Smooth muscle cell (in vitro differentiated cells): ENCODE results near the gene CLDN12. TPM values are rescaled to one million over a fixed set of nuclear protein-coding genes. Genes with fewer than 3 reads are reported as not detected.

ENCODE experiments used
- DNase-seq: peaks from one replicate; lab custom pipeline; 2025; ENCODE audit not compliant: unreplicated experiment; lab: John Stamatoyannopoulos, UW
- H2AFZ ChIP-seq: fragments of 200-600 bp; sonication (generic); 2 replicates; pipeline ENCODE4 v1.6.0; 2016; ENCODE audit warnings: antibody characterized with exemption, low read depth, mild to moderate bottlenecking
- H3F3A ChIP-seq: fragments of 200-600 bp; sonication (generic); 2 replicates; pipeline ENCODE4 v1.6.0; 2017; ENCODE audit warnings: antibody characterized with exemption, low read depth
- H3K27ac ChIP-seq: fragments of 200-600 bp; sonication (generic); 2 replicates; pipeline ENCODE4 v1.5.1; 2016; ENCODE audit warnings: low read depth, mild to moderate bottlenecking
- H3K27me3 ChIP-seq: fragments of 200-600 bp; sonication (generic); 2 replicates; pipeline ENCODE4 v1.6.1; 2016; ENCODE audit warnings: low read depth, mild to moderate bottlenecking
- H3K36me3 ChIP-seq: fragments of 200-600 bp; sonication (generic); 2 replicates; pipeline ENCODE4 v1.5.1; 2016; ENCODE audit warnings: low read depth
- H3K4me1 ChIP-seq: fragments of 200-600 bp; sonication (generic); 2 replicates; pipeline ENCODE4 v1.5.1; 2016; ENCODE audit warnings: low read depth
- H3K4me2 ChIP-seq: fragments of 200-600 bp; sonication (generic); 2 replicates; pipeline ENCODE4 v1.6.0; 2016; ENCODE audit warnings: mild to moderate bottlenecking
- H3K4me3 ChIP-seq: fragments of 200-600 bp; sonication (generic); 2 replicates; pipeline ENCODE4 v1.5.1; 2016; ENCODE audit warnings: mild to moderate bottlenecking
- H3K79me2 ChIP-seq: fragments of 200-600 bp; sonication (generic); 2 replicates; pipeline ENCODE4 v1.6.0; 2016; ENCODE audit warnings: low read depth, mild to moderate bottlenecking
- H3K9ac ChIP-seq: fragments of 200-600 bp; sonication (generic); 2 replicates; pipeline ENCODE4 v1.6.0; 2016; ENCODE audit warnings: low read depth
- H3K9me3 ChIP-seq: fragments of 200-600 bp; sonication (generic); replicated peaks from 2 replicates; pipeline ENCODE4 v1.5.1; 2016; ENCODE audit warnings: low read depth
- H4K20me1 ChIP-seq: fragments of 200-600 bp; sonication (generic); 2 replicates; pipeline ENCODE4 v1.6.0; 2016; ENCODE audit warnings: low read depth
- CTCF ChIP-seq: fragments of 200-600 bp; sonication (generic); IDR thresholded peaks from 2 replicates; pipeline ENCODE4 v1.5.1; 2017; ENCODE audit warnings: borderline replicate concordance, mild to moderate bottlenecking, antibody characterized with exemption; ENCODE audit not compliant: insufficient read depth, poor library complexity, severe bottlenecking
- WGBS: methylation state at CpG from one replicate; pipeline ENCODE4 v1.1.7; 2016; ENCODE audit warnings: low lambda C conversion rate; 5-methylcytosine and 5-hydroxymethylcytosine counted together
- polyA plus RNA-seq: library from polyadenylated mRNA; unstranded; fragments of >200 nt; fragmentation: Nextera tagmentation; extraction: Ambion mirVana; gene quantifications from 2 replicates; pipeline ENCODE4 v1.2.1, GENCODE V29; 2016
- total RNA-seq: library from RNA; depleted of rRNA; stranded (reverse); fragments of >200 nt; gene quantifications from 2 replicates; pipeline ENCODE4 v1.2.3, GENCODE V29; 2014

Gene CLDN12
- total and polyA plus RNA-seq, 2 experiments from 2014 or later = 16.1 to 51.1 TPM

DNA sequence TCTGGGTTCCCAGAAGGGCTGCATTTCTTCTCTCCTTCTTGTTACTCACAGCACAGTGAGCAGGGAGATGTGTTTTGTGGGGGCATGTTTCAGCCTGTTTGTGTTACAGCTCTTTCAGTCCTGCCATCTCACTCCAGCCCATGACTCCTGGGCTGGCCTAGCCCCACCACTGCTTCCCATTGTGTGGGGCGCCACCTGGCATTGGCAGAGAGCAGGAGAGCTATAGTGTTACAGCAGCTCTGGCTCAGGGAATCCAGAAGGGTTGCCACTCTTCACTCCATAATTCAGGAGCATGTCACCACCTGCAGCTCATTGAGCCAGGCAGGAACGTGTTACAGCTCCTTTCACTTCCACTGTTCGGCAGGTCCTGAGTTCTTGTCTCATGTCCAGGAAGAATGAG lies 30.0 kb downstream of the CLDN12 start:
- Histone ChIP-seq H3K27me3 (no peaks in the 10 kb centered on the region), H3K9me3 (no peaks in the 10 kb centered on the region), H3K4me2 (no peak overlapping the region), H3K36me3 (no peaks in the 10 kb centered on the region), H3K27ac (peak overlapping the region; percentile 31), H3F3A (no peaks in the 10 kb centered on the region), H3K9ac (no peak overlapping the region), H2AFZ (no peak overlapping the region), H3K79me2 (no peaks in the 10 kb centered on the region), H3K4me1 (no peaks in the 10 kb centered on the region), H3K4me3 (no peak overlapping the region), H4K20me1 (no peaks in the 10 kb centered on the region)
- 83% methylated on average over 3 of the region's 3 CpGs for WGBS
- no peak for TF ChIP-seq CTCF
- DNase-seq = no peak

DNA sequence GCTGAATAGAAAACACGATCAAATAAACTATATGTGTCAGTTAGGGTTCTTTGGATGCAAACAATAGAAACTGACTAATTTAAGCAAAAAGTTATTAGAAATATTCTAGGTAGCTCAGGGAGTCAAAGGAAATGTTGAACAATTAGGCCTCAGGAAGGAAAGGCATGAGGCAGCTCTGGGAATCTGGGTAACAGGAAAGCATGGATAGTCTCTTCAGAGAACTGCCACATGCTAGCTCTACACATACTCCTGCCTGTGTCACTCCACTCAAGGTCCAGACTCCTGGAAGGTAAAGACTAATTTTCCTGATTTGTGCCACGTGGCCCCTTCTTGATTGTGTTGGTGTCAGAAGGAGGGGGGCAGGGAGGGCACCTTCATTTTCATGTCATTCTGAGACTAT lies 42.4 kb downstream of the CLDN12 start:
- WGBS = 74% methylated on average over 2 of the region's 2 CpGs

DNA sequence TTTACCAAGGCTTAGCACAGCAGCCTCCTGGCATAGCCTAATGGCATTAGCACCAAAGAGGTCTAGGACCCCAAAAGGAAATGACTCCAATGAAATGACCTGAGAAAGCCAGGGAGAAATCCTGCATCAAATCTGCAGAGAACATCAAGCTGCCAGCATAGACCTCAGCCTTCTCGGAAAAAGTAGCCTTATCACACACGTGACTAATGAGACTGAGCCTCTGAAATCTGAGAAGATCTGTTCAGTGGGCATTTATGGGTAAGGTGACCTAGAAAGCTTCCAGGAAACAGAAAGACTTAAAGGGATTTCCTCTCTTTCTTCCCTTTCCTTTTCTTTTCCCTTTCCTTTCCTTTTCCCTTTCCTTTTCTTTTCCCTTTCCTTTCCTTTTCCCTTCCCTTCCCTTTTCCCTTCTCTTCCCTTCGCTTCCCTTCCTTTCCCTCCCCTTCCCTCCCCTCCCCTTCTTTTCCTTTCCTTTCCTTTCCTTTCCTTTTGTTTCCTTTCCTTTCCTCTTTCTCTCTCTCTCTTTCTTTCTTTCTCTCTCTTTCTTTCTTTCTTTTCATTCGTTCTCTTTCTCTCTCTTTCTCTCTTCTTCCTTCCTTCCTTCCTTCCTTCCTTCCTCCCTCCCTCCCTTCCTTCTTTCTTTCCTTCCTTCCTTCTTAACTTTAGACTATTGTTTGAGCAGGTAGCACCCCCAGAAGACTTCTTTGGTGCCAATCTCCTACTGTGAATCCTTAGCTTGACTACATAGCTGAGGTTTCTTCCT lies 43.1 kb downstream of the CLDN12 start:
- no peak overlapping the region for H3K9ac ChIP-seq
- H3K79me2 ChIP-seq = no peaks in the 10 kb centered on the region
- H3K4me1 ChIP-seq = no peaks in the 10 kb centered on the region
- no peak overlapping the region for H3K27ac ChIP-seq
- H3F3A ChIP-seq = no peaks in the 10 kb centered on the region
- no peaks in the 10 kb centered on the region for H3K36me3 ChIP-seq
- DNase-seq = no peak
- no peaks in the 10 kb centered on the region for H3K27me3 ChIP-seq
- no peaks in the 10 kb centered on the region for H3K9me3 ChIP-seq
- no peak overlapping the region for H3K4me2 ChIP-seq
- H3K4me3 ChIP-seq = no peak overlapping the region
- 43% methylated on average over 3 of the region's 4 CpGs for WGBS
- H2AFZ ChIP-seq = no peak overlapping the region
- H4K20me1 ChIP-seq = no peaks in the 10 kb centered on the region
- TF ChIP-seq CTCF = no peak

More for the DNA sequence above, 42.4 kb downstream of the CLDN12 start:
- Histone ChIP-seq H3F3A (no peaks in the 10 kb centered on the region), H3K4me3 (no peak overlapping the region), H3K27ac (no peak overlapping the region), H3K79me2 (no peaks in the 10 kb centered on the region), H4K20me1 (no peaks in the 10 kb centered on the region), H3K27me3 (no peaks in the 10 kb centered on the region), H3K4me1 (no peaks in the 10 kb centered on the region), H2AFZ (no peak overlapping the region), H3K4me2 (no peak overlapping the region), H3K9ac (no peak overlapping the region), H3K36me3 (no peaks in the 10 kb centered on the region), H3K9me3 (no peaks in the 10 kb centered on the region)
- no peak for DNase-seq
- TF ChIP-seq CTCF = no peak

- DNase-seq = no peak
- no peaks in the 10 kb centered on the region for H3K79me2 ChIP-seq
- H3K9ac ChIP-seq = no peak overlapping the region
- no peak overlapping the region for H3K4me2 ChIP-seq
- H2AFZ ChIP-seq = no peak overlapping the region
- no peaks in the 10 kb centered on the region for H3K36me3 ChIP-seq
- H3K27me3 ChIP-seq = no peaks in the 10 kb centered on the region
- no peaks in the 10 kb centered on the region for H3K4me1 ChIP-seq
- H3F3A ChIP-seq = no peaks in the 10 kb centered on the region
- no peak overlapping the region for H3K4me3 ChIP-seq
- H3K9me3 ChIP-seq = no peaks in the 10 kb centered on the region
- TF ChIP-seq CTCF = no peak
- no peaks in the 10 kb centered on the region for H4K20me1 ChIP-seq
- no peak overlapping the region for H3K27ac ChIP-seq
Measured at GRCh38 chr7:90453259-90453891, 50.1 kb downstream of the CLDN12 start.
